Stimulated activated CD8-positive, alpha-beta memory T cell treated with anti-CD3 and anti-CD28 coated beads, Interleukin-12 subunit alpha, Interleukin-12 subunit beta, amount 100 ng/mL, for 24 hours (primary cell): ENCODE results near the gene CAMK1D.

Experiments used
- DNase-seq: peaks from one replicate; pipeline ENCODE4 v3.0.0-alpha.2; 2020; ENCODE audit errors: extremely low read depth

The CAMK1D gene

DNA sequence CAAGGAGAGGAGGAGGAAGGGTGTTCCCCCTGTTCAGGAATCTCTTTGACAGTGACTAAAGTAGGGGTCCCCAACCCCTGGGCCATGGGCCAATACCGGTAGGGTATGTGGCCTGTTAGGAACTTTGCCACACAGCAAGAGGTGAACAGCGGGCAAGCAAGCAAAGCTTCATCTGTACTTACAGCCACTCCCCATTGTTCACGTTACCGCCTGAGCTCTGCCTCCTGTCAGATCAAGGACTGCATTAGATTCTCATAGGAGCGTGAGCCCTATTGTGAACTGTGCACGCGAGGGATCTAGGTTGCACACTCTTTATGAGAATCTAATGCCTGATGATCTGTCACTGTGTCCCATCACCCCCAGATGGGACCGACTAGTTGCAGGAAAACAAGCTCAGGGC is 201.6 kb downstream of the CAMK1D start:
- no peak for DNase-seq

DNA sequence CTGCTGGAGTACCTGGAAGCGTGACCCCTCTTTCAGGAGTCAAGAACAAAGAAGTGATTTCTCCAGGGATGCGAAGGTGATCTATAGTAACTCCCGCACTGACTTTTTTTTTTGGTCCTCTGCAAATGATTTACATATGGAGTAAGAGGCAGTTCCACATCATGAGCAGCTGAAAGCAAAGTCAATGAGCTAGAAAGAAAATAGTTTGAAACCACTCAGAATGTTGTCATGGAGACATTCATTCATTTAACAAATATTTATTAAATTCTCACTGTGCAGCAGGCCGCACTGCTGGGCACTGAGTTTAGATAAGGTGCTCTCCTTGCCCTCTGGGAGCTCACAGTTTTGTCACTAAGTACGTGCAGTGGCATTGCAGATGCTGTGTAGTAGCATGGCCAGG is 206.7 kb downstream of the CAMK1D start:
- DNase-seq, result no peak

DNA sequence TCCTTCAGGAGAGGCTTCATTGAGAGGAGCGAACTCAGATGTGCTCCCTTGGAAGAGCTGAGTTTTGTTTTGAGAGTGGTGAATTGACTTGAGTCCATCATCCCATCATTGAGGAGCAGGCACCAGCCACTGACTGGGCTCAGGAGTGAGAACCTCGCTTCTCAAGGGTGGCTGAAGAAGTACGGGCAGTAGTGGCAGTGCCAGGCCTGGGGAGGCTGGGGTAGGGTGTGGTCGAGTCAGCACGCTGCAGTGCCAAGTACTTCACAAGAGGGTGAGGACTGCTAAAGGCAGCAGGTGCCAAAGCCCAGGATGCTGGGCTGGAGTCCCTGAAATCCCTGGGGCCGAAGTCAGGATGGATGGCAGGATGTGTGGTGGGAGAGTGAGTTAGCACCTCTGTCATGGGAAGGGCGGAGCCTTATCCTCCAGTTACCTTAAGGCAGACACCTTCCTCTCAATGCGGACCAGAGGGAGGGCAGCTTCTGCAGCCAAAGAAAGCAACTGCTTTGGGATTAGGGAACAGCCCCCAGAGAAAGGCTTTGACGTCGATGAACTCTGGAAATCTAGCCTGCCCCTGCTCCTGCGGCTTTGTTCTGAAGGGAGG is 210.3 kb downstream of the CAMK1D start:
- DNase-seq, result no peak

DNA sequence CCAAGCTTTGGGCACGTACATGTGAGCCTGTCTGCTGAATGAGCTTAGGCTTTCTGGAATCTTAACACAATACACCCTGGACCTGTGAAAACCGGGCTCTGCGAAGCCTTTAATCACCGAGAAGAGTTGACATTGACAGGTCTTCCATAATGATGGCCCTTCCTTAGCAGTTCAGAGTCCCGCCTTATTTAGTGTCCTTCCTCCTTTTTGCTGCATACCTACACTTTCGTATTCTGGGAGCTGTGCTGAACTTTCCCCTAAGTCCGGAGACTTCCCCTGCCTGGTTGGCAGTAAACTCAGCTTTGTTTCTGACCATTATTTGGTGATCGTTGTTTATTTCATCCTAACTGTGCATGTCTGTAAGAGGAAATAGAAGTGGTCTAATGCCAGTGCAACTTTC is 212.0 kb downstream of the CAMK1D start:
- DNase-seq, result no peak

DNA sequence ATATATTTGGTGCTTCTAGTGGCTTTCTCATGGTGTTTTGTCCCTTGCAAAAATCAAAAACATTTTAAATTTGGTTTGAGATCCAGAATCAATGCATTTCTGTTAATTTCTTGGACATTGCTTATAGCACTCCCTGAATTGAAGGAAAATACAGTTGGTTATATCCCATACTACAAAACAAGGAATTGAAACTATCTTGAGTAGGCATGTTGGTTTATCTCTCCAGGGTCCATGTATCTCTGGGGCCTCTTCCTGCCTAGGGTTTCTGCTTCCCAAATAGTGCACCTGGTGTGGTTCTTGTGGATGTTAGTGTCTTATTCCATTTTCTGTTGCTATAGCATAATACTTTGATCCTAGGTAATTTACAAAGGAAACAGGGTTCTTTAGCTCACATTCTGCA is 212.4 kb downstream of the CAMK1D start:
- DNase-seq, result no peak

DNA sequence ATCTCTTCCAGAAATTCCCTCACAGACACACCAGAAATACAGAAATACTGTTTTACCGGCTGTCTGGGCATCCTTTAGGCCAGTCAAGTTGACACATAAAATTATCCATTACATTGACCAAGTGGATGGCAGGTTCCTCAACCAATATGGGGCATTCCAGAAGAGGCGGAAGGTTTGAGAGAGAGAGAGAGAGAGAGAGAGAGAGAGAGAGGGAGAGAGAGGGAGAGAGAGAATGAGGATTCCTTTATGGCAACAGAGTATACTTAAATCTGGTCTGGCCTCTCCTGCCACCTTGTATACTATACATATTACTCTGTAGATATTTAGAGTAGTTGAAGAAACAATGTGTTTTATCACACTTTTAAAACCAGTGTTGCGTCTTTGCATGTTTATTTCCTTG is 214.1 kb downstream of the CAMK1D start:
- no peak for DNase-seq

DNA sequence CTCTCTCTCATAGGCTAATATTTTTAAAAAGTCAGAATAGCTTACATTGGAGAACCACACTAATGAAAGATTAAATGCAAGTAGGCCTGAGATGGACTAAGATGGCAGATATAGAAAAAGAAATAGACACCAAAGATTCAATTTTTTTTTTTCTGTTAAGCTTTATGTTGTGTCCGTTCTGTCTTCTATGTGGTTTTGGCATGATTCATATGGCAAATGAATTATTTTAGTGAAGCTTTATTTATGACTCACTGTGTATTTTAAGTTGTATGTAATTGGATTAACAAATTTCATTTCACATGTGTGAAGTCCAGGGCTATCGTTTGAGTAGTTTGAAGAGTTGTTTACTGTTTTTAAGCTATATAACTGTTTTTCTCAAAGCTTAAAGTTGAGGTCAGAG is 214.8 kb downstream of the CAMK1D start:
- no peak for DNase-seq

DNA sequence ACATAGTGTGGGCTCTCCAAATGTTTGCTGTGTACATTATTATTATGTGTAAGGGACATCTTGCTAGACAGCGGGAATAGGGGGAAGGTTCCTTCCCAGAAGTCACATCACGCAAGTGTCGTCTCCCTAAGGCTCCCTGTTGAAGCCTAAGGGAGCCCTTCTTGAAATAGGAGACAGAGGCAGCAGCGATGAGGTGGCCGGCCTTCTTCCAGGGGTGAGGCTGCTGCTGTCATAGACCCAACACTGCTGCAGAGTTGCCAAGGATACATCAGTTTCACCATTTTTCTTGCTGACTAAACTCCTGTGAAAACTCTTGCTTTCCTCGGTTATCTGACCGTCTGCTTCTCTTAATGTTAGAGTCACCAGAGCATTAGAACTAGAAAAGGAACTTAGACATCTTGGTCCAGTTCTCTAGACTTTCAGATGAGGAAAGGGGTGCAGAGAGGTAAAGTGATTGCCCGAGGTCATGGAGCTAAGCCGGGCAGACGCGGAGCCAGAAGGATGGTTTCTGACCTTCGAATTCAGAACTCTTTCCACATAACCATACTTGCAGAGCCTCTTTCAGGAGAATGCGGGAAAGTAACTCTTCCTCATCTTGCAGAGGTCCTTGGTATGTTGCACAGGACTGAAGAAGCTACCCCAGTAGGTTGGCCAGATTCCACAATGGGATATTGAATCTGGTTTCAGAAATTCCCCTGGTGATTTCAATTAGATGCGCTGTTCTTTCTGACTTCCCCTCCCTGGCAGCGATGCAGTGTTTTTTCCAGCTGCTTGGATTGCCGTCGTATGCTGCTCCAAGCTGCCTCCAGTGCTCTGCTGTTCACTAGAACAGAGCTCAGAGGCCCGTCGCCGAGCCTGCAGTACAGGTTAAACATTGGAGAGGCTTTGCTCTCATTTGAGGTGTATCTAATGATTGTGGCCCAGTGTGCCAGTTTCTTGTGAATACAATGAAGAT is 217.1 kb downstream of the CAMK1D start:
- no peak for DNase-seq

DNA sequence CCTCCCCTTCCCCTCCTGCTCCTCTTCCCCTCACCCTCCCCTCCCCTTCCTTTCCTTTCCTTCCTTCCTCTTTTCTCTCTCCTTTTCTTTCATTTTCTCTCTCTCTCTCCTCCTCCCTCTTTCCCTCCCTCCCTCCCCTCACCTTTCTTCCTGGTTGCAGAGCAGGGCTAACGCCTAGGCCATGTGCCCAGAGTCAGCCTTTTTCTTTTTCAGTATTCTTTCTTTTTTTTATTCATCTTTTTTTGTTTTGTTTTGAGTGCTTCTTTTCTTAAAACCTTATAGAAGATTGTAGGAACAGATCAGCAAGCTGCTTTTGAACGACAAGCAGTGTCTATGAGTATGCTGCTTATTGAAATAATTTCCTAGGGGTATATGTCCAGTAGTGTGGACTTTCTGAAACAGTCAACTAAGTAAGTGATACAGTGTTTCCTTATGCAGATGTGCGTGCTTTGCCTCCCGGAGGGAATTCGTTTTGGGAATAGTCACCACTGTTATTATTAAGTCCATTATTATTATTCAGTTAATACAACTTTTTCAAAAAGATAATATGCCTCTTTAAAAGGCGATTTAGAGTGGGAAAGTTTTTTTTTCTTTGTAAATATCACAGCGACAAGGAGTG is 219.2 kb downstream of the CAMK1D start:
- DNase-seq, result no peak

DNA sequence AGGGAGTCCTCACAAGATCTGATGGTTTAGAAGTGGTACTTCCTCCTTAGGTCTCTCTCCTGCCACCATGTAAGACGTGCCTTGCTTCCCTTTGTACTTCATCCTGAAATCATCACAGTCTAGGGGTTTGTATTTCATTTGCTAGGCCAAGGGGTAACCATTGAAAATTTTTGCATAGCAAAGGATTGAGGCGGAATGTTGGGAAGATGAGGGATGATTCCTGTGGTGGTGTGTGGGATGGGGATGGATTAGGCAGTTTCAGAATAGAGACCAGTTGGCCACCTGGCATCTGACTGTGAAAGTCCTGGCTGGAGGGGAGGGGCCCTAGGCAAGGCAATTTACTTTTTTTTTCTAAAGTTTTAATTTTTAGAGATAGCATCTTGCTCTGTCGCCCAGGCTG is 222.9 kb downstream of the CAMK1D start:
- no peak for DNase-seq

DNA sequence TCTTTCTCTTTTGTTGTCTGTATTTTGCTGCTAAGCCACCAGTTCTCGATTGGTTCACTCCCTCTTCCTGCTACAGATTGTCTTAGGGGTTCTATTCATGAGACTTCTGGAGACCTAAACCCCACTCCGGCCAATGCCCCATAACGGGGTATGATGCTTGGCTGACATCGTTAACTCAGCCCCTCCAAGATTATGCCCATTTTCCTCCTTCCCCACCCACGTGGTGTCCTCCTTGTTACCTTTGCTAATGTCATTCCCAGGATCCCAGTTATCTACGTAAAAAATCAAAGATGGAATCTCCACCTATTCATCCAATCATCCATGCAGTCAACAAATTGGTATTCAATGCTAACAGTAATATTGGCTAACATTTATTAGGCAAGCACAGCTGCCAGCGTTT is 228.3 kb downstream of the CAMK1D start:
- no peak for DNase-seq

DNA sequence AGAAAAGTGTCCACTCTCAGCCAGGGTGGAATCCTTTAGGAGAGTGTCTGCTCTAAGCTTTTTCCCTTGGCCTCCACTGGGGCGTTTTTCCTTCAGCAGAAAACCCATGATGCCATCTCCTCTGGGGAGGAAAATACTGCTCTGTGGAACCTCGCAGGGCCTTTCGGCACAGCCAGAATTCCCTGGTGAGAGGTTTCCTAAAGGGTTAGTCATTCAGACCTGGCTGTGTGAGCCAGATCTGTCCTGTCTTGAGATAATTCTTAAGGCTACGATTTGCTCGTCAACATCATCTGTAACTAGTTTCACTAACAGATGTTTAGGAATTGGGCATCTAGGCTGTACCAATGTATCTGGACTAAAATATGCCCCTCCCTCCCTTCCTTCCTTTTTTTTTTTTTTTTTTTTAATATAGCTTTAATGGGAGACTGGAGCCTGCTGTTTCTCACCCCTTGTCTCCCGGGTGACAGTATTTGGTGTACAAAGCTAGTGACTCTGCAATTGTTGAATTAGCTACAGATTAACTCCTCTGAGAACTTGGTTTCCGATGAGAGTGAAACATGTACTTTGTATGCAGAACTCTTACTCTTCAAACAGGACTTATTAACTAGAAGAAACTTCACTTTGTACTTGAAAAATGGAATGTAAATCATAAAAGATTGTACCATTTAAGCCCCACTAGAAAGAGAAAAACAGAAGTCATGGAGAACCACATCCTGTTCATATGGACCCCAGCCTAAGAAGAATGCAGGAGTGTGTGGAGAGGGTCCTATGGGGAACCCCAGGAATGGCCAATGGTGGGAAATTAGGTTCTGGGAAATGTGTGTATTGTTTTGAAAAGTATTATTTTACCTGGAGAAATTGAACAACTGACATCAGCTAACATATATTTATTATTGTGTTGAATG is 230.9 kb downstream of the CAMK1D start:
- DNase-seq, result no peak

DNA sequence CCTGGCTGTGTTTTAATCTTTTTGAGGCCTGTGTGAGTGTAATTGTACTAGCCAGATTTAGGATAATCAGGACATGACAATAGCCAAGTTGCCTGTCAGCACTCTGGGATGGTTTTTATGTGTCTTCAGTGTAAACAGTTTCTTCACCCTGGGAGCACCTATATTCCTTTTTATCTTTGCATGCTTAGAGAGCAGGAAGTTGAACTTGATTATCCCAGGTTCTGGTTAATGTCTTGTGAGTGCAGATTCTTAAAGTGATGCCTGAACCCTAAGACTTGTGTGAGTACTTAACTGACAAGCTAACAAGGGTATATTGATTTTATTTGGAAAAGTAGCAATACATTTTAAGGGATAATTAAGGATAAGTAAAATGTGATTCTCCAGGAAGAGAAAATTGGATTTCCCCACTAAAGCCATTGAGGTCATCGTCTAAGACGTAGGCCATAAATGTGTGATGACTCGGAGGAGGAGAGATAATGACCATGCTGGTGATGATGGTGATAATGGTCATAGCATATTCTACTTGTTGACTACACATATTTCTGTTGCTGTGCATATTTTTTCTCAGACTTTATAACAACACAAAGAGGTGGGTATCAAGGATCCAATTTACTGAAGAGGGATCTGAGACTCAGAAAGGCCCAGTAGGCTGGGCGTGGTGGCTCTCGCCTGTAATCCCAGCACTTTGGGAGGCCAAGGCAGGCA is 234.7 kb downstream of the CAMK1D start:
- DNase-seq, result no peak

DNA sequence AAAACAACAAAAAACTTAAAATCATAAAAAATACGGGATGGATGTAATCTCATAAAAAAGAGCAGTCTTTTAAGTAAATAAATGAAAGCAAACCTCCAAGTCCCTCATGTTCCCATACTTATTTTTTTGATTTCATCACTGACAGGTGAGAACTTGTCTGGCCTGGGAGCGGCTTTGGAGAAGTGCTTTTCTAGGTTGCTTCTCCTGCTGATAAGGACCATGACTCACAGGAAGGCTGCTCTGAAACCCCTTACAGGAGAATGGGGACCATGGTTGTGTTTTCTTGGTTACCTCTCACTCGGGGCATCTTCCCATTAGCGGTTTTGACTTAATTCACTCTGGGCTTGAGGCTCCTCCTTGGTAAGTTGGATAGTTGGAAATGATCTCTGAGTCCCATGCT is 237.4 kb downstream of the CAMK1D start:
- no peak for DNase-seq

DNA sequence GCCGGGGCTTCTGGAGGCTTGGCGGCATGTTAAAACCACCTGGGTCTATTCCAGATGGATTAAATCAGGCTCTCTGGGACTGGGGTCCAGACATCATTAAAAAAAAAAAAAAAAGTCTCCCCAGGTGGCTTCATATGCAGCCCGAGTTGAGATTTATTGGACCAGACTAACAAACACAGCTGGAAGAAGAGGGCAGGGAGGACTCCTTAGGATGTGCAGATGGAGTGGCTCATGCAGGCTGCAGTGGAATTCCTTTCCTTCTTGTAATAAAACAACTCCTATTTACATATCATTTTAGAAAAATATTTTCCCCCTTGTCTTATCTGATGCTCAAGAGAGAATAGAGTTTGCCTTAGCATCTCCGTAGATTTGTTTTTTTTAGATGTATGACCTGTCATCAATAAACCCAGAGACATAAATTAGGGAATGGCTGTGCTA is 238.1 kb downstream of the CAMK1D start:
- no peak for DNase-seq

DNA sequence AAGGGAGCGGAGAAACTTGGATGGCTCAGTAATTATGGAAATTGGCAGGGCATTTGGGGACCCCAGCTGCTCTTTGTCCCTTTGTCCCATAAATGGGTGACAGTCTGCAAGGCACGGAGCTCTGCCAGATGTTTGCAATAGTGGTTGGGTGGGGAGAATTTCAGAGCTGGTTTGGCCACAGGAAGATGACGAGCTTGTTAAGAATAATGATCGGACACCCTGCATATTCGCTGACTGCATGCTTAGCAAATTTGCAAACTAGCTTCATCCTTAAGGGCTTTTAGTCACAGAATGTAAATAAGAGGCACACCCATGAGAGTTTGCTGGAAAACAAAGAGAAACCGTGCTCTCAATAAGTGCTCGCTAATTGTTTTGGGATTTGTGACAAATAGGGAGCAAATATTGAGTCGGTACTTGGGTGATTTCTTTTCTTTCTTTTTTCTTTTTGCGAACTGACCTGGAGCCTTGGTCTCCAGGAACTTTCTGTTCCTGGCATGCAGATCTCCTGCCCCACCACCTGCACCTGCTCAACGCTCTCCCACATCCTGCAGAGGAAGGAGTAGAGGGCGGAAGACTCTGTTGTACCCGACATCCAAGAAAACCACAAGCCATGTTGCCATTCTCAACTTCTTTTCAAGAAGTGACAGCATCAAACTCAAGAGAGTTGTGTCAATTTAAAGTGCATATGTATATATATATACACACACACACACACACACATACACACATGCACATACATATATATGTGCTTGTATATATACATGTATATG is 238.9 kb downstream of the CAMK1D start:
- DNase-seq, result no peak

DNA sequence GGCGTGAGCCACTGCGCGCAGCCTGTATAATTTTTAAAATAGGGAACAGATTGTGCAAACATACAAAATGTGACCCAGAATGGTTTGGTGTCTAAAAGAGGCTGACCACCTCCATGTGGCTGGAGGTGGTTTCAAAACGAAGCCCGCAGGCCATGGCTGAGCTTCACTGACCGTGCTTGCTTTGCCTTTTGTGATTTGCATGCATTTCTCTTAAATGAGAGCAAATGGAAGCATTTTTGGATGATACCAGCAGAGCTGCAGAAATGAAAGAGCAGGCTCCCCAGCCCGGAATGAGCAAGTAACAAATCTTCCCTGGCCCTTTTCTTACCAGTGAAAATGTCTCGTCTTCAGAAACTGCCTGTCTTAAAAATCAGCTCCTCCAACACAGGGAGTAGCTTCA is 239.9 kb downstream of the CAMK1D start:
- no peak for DNase-seq

DNA sequence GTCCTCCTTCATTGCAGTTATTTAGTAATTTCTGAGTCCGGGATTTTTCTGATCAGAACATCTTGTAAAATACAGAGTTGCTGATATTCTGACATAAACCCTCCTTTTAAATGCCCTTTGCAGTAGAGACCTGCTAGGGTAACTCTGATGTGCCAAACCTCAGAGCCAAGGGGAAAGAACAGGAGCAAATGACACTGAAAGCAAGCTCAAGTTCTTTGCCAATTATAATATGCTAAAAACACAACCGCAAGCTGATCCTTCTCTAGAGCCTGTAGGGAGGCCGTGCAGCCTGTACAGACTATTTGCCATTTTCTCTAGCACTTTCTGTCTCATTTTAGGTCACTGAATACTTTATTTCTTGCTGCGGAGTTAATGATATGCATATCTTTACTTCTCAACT is 240.4 kb downstream of the CAMK1D start:
- DNase-seq, result no peak

DNA sequence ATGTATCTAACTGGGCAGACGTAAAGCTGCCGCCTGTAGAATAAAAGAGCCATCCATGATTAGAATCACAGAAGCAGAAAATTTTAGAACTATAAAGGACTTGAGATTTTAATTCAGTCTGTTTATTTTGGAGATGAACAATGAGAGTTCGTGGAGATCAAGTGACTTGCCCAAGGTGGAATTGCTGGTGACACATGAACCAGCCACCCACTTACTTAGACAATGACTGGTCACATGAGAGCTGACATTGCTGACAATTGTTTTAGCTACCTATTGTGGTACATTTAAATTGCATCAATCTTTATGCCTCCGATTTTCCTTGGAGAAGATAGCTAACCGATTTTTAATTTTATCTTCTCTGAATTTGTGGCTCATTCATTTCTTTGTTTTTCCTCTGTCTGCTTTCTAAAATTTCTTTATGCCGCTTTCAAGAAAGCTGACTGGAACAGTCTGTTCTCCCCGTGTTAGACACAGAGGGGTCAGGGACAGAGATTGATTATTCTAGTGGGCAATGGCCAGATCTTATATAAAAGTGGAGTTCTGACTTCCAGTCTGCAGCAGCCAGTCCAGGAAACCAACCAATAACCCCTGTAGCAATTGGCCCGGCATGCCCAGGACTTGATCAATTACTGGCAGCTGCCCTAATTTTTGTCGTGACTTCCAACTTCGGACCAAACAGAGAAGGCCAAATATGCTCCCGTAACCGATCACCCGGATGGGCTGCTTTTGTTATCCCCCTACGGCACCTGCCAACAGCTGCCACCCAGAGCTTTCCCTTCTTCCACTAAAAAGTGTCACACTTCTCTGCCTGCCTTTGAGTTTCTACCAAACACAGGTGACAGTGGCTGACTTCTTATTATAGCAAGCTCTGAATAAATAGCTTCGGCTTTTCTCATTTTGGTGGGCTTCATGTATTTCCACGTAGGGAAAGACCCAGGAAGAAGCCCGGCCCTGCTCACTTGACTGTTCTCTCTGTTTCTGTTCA is 241.6 kb downstream of the CAMK1D start:
- no peak for DNase-seq
